HG02938 (cell line): ENCODE results near the gene HRH1.
"Not testable (repeated sequence)": the region's sequence is repeated elsewhere in the genome, so short reads cannot be mapped to it uniquely, and the experiment has no call there.

ENCODE experiments used
- ATAC-seq: cut with Tn5 transposase; IDR thresholded peaks from one replicate; pipeline ENCODE4 v1.9.1; 2021; ENCODE audit warnings: mild to moderate bottlenecking, moderate library complexity; ENCODE audit not compliant: unreplicated experiment

Gene HRH1

GRCh38 chr3:11236588-11237461 is 82.5 kb downstream of the HRH1 start:
- no peak for ATAC-seq

GRCh38 chr3:11238060-11238459 is 83.8 kb downstream of the HRH1 start:
- ATAC-seq, result no peak

GRCh38 chr3:11238880-11239279 is 84.6 kb downstream of the HRH1 start:
- ATAC-seq, result no peak

- ATAC-seq, result no peak
Measured at GRCh38 chr3:11239796-11240195, 85.5 kb downstream of the HRH1 start.

GRCh38 chr3:11240496-11240895 is 86.2 kb downstream of the HRH1 start:
- no peak for ATAC-seq

GRCh38 chr3:11244121-11244677 is 89.9 kb downstream of the HRH1 start:
- no peak for ATAC-seq

GRCh38 chr3:11245276-11245675 is 91.0 kb downstream of the HRH1 start:
- ATAC-seq, result no peak

- ATAC-seq, result no peak
Measured at GRCh38 chr3:11245827-11246662, 91.8 kb downstream of the HRH1 start.

GRCh38 chr3:11246663-11246970 is 92.3 kb downstream of the HRH1 start:
- no peak for ATAC-seq

- ATAC-seq, result no peak
Measured at GRCh38 chr3:11247362-11247761, 93.1 kb downstream of the HRH1 start.

GRCh38 chr3:11248596-11248995 is 94.3 kb downstream of the HRH1 start:
- no peak for ATAC-seq

- ATAC-seq, result no peak
Measured at GRCh38 chr3:11250902-11251806, 96.9 kb downstream of the HRH1 start.

GRCh38 chr3:11251807-11252176 is 97.5 kb downstream of the HRH1 start:
- ATAC-seq, result no peak

- no peak for ATAC-seq
Measured at GRCh38 chr3:11254876-11255275, 100.6 kb downstream of the HRH1 start.

- ATAC-seq, result not testable (repeated sequence)
Measured at GRCh38 chr3:11255537-11255936, 101.2 kb downstream of the HRH1 start.

- ATAC-seq, result no peak
Measured at GRCh38 chr3:11258958-11259357, 104.7 kb downstream of the HRH1 start.

GRCh38 chr3:11260460-11260859 is 106.2 kb downstream of the HRH1 start:
- ATAC-seq, result no peak

GRCh38 chr3:11269007-11269406 is 114.7 kb downstream of the HRH1 start:
- no peak for ATAC-seq

- ATAC-seq, result peak; percentile 96
Measured at GRCh38 chr3:11271986-11272904, 118.0 kb downstream of the HRH1 start, which contains the start of gene ATG7. ATG7 (plus strand) TSS chr3:11272397; CDS start chr3:11298696, 26,299 bp downstream.
